Measurements from ENCODE around the gene PSMB3. TPM values are rescaled to one million over a fixed set of nuclear protein-coding genes. Genes with fewer than 3 reads are reported as not detected.

The PSMB3 gene
- total RNA-seq, 1 experiment from 2014 or later, result 273 TPM

- CTCF ChIA-PET, result no interaction called here
- TF ChIP-seq ZNF232 (CRISPR knock-in tag; IDR thresholded peaks at IDR 0.05) (no peak), FOXP1 (CRISPR knock-in tag; IDR thresholded peaks at IDR 0.05; ENCODE audit: borderline replicate concordance) (no peak), ATF2 (CRISPR knock-in tag; IDR thresholded peaks at IDR 0.05; ENCODE audit: borderline replicate concordance, low read depth) (no peak)
- H3K27ac Mint-ChIP-seq, result peak overlapping the region; percentile 42
- H3K9me3 Mint-ChIP-seq, result no peaks in the 10 kb centered on the region
- peaks cover 21% of the 10 kb centered on the region for H3K4me1 Mint-ChIP-seq
- ATAC-seq (no peak), DNase-seq (ENCODE audit: low spot score) (no peak)
- POLR2A ChIA-PET, result no interaction called here
- H3K4me3 Mint-ChIP-seq, result peak overlapping the region; percentile 23; the same call in 1 of the 2 replicates
- peaks cover 36% of the 10 kb centered on the region for H3K36me3 Mint-ChIP-seq
- no peaks in the 10 kb centered on the region for H3K27me3 Mint-ChIP-seq (ENCODE audit: low read depth)
Observed at GRCh38 chr17:38797158-38797490, 44.6 kb downstream of the PSMB3 start.

GRCh38 chr17:38797828-38798227 lies 45.3 kb downstream of the PSMB3 start:
- Mint-ChIP-seq H3K27me3 (ENCODE audit: low read depth) (no peaks in the 10 kb centered on the region), H3K9me3 (no peaks in the 10 kb centered on the region), H3K4me1 (peaks cover 21% of the 10 kb centered on the region), H3K27ac (peak overlapping the region; percentile 96; the same call in 1 of the 2 replicates), H3K36me3 (peaks cover 37% of the 10 kb centered on the region), H3K4me3 (peak overlapping the region; percentile 98)
- POLR2A ChIA-PET, result no interaction called here
- DNase-seq (ENCODE audit: low spot score) (no peak), ATAC-seq (no peak)
- TF ChIP-seq NFATC4 (CRISPR knock-in tag; IDR thresholded peaks at IDR 0.05) (no peak), ZNF671 (CRISPR knock-in tag; IDR thresholded peaks at IDR 0.05) (no peak), NR1H2 (CRISPR knock-in tag; IDR thresholded peaks at IDR 0.05) (no peak), OVOL2 (CRISPR knock-in tag; IDR thresholded peaks at IDR 0.05; ENCODE audit: borderline replicate concordance) (no peak), NFE2L1 (CRISPR knock-in tag; IDR thresholded peaks at IDR 0.05) (no peak), E2F4 (CRISPR knock-in tag; IDR thresholded peaks at IDR 0.05; ENCODE audit: borderline replicate concordance, low read depth) (no peak), CDX4 (CRISPR knock-in tag; IDR thresholded peaks at IDR 0.05; ENCODE audit: borderline replicate concordance) (no peak), ETV6 (CRISPR knock-in tag; IDR thresholded peaks at IDR 0.05) (no peak)
- CTCF ChIA-PET, result no interaction called here

- CTCF ChIA-PET, result interaction anchor here (0.6 kb wide), 1 partner anchor 55 kb away, joined by 3 read pairs; the partner anchor contains the start of gene RPL23
- H3K36me3 Mint-ChIP-seq, result peaks cover 46% of the 10 kb centered on the region
- peaks cover 21% of the 10 kb centered on the region for H3K4me1 Mint-ChIP-seq
- DNase-seq (ENCODE audit: low spot score), result no peak
- H3K4me3 Mint-ChIP-seq, result peak overlapping the region; percentile 98
- H3K9me3 Mint-ChIP-seq, result no peaks in the 10 kb centered on the region
- POLR2A ChIA-PET, result interaction anchor here (0.6 to 0.7 kb wide), 2 partner anchors 8 to 169 kb away, joined by 3 read pairs; partner anchors contain the start of gene FBXO47
- peak overlapping the region; percentile 96 for H3K27ac Mint-ChIP-seq
- no peaks in the 10 kb centered on the region for H3K27me3 Mint-ChIP-seq (ENCODE audit: low read depth)
- peak; percentile 9 for ATAC-seq
- 0 out of 2 replicates have a peak, but pooled peaks have one; percentile 12 for TF ChIP-seq GABPB1 (CRISPR knock-in tag; IDR thresholded peaks at IDR 0.05)
- 0 out of 2 replicates have a peak, but pooled peaks have one; percentile 39 for TF ChIP-seq CREB1 (CRISPR knock-in tag; IDR thresholded peaks at IDR 0.05)
- peak; percentile 17; the same call in 1 of the 2 replicates for TF ChIP-seq TP53 (CRISPR knock-in tag; IDR thresholded peaks at IDR 0.05)
- no peak for TF ChIP-seq E2F1 (CRISPR knock-in tag; IDR thresholded peaks at IDR 0.05)
- TF ChIP-seq ZNF281 (CRISPR knock-in tag; IDR thresholded peaks at IDR 0.05), result 0 out of 2 replicates have a peak, but pooled peaks have one; percentile 32
- TF ChIP-seq RELA (CRISPR knock-in tag; IDR thresholded peaks at IDR 0.05; ENCODE audit: borderline replicate concordance), result no peak
- no peak for TF ChIP-seq AFF4 (CRISPR knock-in tag; IDR thresholded peaks at IDR 0.05; ENCODE audit: borderline replicate concordance)
- TF ChIP-seq ZNF121 (CRISPR knock-in tag; IDR thresholded peaks at IDR 0.05), result 0 out of 2 replicates have a peak, but pooled peaks have one; percentile 33
Observed at GRCh38 chr17:38798614-38799500, 46.3 kb downstream of the PSMB3 start.

Data from WTC11 (cell line).